ENCODE data around the gene MACROD2.

Gene MACROD2

DNA sequence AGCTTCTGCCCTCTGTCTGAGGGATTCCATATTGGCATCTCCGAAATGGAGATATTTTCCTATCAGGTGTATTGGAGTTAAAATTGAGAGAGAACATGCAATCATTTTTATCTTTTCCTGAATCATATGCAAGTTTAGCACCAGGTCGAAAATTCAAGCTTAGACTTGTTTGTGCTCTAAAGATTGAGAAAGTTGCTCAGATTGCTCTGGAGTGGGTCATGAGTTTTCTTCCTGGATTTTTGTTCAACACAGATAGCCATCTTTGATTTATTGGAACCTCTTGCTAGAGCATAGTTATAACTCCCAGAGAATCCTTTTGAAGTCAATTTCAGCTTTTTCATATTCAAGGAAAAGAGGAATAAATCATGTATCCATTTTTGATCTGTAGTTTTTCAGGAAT lies 715.6 kb downstream of the MACROD2 start:
- no peak for DNase-seq (ENCODE audit: low read depth)

DNA sequence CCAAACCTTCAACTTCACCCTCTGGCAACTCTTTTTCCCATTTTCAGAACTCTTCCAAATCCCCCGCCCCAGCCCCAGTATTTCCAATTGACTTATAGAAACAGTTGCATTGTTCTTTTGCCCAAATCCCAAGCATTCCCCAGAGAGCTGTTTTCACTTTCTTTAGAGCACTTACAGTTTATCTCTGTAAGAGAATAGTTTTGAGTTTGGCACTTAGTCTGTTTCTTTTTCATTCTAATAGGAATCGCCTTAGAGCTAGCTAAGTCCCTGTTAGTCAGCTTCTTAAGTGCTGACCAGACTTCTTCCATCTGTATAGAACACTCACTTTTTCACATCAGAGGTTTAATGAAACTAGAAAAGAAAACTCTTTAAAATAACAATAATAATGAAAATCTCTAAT lies 716.3 kb downstream of the MACROD2 start:
- no peak for DNase-seq (ENCODE audit: low read depth)

DNA sequence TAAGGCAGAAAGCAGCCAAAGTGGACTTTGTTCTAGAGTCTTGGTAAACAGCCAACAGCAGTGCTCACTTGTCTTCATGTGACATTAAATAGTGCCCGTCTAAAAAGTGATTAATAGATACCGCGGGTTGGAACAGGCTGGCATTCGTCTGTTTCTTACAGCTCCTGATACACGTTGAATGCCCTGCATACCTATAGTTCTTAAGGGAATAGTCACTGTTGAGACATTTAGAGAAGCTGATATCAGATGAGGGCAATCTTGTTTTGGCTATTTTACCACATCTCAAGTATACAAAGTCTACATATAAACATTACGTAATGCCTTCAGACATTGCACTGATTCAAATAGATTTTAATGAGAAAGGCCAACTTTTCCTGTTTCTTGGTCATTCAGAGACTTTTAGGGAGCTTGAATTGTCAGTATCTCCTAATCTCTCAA lies 717.0 kb downstream of the MACROD2 start:
- no peak for DNase-seq (ENCODE audit: low read depth)

DNA sequence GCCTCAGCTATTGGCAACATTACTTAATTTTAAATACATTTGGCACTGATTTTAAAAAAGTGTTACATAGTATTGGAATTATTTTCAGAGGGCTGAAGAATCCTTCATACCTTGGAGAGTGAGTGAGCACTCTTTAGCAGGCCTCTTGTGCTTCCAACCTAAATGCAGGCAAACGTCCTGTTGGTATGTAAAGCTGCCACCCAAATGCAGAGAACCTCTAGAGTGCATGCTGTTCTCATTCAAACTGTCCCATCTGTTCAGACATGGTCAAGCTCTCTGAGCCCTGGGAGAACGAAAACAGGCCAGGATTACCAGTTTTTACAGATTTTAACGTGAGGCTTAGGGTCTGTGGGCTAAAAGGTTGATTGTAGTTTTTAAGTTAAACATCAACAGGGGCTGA lies 720.1 kb downstream of the MACROD2 start:
- DNase-seq (ENCODE audit: low read depth) = no peak

DNA sequence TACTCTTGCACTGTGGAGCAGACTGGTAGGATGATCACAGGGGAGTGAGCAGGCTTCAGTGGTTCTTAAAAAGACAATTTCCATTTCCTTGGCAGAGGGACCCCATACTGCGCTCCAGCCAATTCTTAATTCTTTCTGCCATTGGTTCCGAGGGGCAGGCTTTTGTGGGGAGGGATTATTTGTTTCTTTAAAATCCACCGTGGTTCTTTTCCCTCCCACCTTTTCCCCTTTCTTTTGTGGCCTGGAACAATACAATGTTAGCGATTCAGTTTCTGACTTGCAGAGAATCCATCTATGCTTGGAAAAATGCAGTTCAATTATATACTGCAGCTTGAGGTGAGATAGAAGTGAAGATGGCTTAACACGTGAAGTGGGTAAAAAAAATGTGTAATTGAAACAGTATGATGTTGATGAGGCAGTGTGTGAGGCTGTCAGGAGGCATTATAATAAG lies 721.1 kb downstream of the MACROD2 start:
- DNase-seq (ENCODE audit: low read depth) = no peak

DNA sequence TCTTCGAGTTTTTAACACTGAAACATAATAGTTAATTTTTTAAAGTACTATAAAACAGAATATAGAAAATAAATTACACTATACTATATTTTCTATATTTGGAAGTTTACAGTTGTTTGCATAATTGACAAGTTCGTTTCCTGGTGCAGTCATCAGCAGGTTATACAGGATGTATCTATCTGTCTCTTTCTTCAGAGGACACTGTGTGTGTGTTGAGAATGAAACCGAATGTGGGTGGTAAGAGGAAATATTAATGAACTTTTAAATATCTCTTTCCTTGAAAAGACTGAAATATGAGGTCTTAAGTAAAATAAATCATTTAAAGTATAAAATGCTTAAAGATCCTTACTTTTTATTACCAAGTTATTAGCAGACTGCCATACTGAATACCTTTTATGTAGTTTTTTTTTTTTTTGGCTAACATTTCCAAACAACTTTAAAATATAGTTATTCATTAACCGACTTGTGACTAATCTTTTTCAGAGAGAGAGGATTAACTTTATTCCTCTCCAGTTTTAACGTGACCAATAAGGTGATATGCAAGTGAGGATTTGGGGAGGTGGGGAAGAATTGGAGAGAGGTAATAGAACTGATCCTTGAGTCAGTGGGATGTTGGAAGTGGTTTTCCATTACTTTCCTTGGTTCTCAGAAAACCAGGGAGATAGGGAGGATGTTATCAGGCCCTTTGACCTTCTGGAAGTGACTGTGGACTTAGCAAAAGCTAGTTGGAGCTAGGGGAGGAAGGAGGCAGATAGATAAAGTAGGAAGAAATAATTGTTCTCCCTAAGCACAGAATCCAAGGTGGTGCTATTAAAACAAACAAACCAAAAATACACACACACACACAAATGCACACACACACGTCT lies 722.1 kb downstream of the MACROD2 start:
- no peak for DNase-seq (ENCODE audit: low read depth)

DNA sequence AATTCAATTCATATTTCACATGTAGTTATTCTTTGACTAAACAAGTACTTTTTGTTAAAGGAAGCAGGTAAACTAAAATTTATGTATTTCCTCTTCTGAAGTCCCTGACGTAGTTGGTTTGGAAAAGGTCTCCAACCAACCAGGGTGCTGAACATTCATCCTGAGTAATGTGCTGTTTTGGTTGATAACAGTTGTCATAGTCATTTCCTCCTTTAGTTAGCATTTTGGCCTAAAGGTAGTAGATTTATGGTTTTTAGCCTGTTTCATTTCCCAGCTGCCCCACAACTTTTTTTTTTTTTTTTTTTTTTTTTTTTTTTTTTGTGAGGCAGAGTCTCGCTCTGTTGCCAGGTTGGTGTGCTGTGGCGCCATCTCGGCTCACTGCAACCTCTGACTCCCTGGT lies 724.9 kb downstream of the MACROD2 start:
- DNase-seq (ENCODE audit: low read depth) = no peak

DNA sequence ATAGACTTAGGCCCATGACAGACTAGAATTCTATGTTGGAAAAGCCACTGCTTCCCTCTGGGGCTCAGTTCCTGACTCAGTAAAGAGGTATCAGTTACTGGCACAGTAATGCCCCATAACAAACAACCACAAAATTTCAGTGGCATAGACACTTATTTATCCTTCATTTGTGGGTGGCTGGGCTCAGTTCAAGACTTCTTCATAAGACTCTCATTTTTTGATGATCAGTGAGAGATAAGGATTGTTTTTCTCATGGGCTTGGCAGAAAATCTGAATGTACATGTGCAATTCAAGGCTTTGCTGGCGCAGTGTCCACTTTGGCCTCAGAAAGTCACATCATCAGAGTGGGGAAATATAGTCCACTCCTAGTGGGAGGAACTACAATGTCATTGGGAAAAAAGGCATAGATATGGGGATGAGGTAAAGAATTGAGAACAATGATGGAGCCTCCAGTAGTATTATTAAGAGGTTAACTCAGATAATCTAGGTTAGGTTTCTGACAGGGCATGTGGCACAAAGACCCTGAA lies 726.7 kb downstream of the MACROD2 start:
- no peak for DNase-seq (ENCODE audit: low read depth)

DNA sequence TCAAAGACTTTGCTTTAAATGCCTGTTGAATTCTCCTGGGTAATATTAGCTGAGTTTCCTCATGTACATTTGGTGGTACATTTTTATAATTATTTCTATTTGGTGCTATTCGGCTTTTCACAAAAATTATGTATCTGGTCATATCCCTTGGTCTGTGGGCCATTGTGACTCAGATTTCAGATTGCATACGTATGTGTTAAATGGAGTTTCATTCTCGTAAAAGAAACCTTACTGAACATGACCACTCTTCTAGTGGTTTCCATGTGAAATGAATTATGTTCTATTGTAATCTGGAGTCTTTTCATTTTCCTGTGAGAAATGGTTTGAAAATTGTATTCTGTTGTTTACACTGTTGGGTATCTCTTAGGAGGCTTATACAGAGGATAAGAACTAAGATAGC lies 728.3 kb downstream of the MACROD2 start:
- no peak for DNase-seq (ENCODE audit: low read depth)

DNA sequence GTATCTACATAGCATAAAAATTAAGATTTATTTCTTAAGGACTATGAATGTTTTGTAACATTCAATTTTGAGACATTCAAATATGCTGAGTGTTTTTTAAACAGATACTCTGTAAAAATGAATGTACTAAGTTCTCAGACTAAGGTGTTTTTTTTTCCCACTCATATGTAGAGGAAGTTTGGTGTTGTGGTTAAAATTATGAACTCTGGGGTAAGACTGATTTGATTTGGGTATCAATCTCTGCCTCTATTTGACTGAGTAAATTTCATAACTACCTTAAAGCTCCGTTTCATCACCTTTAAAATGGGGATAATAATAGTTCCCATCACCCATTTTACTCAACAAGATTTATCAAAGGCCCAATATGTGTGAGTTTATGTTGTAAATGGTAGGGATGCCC lies 728.7 kb downstream of the MACROD2 start:
- no peak for DNase-seq (ENCODE audit: low read depth)

DNA sequence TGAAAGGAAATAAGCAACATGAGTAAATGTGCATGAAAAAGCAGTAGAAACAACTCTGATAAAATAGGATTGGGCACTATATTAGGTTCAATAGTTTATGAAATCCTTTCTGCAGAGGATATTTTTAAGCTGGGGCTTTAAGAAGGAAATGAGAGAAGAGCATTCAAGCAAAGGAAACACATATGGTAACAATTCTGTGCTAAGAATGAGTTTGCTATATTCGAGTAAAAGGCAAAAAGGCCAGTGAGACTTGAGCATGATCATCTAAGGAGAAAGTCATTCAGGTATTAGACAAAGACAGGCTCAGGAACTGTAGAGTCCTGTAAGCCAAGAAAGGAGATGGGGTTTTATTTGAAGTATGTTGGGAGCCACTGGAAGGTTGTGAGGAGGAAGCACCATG lies 729.2 kb downstream of the MACROD2 start:
- no peak for DNase-seq (ENCODE audit: low read depth)

DNA sequence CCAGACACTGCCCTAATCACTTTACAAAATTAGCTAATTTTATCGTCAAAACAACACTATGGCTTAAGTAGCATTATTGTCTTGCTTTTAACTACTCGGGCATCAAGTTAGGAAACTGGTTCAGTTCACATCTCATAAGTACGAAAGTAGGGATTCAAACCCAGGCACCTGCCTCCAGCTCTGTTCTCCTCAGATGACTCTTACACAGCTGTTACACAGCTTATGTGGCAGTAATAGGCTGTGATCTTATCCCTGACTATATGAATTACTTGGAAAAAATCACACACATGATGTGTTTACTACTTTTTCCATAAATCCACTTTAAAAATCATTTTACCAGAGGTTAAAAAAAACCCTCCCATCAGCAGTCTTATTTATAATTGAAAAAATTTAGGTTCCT lies 731.3 kb downstream of the MACROD2 start:
- DNase-seq (ENCODE audit: low read depth) = no peak

DNA sequence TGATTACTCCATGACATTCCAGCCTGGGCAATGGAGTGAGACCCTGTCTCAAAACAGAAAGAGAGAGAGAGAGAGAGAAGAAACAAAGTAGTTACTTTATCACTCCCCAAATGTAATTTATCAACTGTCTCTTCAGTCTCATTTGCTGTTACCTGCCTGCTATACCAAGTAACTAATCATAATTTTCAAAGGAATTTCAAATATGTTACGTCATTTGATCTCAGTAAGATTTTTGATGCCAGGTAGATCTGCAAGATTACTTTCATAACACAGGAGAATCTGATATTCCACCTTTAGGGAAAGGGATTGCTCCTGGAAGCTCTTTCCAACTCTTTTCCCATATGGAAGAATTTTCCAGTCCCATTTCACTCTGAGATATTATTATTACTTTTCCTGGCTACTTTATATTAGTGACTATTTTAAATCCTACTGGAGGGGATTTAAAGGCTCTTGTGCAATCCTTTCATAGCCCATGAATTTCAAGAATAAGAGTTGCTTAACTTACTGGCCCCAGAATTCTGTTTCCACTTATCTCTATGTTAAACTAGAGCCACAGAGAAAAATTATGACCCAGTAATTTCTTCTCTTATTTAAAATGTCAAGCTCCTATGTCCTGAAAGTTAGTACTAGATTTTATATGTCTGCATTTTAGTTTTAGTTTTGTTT lies 732.3 kb downstream of the MACROD2 start:
- no peak for DNase-seq (ENCODE audit: low read depth)

DNA sequence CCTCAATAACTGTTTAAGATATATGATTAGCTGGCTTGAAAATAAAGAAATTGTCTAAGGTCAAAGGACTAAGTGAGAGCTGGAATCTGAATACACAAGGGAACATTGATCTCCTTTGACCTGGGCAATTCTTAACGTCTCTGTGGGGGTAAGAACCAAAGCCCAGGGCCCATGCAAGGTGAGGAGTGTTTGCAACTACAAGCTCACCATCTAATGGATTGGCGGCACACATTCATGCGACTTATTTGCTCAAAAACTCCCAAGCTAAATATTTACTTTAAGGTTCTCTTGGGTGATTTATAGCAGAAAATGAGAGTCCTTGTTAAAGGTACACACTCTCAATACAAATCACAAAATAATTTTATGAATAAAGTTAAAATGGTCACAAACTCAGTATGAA lies 734.1 kb downstream of the MACROD2 start:
- DNase-seq (ENCODE audit: low read depth) = no peak

DNA sequence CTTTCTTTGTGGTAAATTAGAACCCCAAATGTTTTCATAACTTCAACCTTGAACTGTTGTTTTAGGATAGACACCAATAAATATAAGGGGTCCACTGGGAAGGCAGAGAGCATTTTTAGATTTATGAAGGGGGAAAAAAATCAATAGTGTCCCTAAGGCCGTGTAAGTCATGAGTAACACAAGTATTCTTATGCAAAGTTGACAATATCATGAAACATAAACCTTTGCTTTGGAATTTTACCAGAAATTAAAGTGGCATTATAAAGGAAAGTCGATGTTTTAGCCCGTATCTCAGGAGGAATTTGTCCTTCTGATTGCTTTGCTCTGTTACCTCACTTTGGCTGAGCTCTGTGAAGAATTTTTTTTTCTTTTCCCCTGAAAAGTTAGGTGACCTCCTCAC lies 737.0 kb downstream of the MACROD2 start:
- DNase-seq (ENCODE audit: low read depth) = no peak

DNA sequence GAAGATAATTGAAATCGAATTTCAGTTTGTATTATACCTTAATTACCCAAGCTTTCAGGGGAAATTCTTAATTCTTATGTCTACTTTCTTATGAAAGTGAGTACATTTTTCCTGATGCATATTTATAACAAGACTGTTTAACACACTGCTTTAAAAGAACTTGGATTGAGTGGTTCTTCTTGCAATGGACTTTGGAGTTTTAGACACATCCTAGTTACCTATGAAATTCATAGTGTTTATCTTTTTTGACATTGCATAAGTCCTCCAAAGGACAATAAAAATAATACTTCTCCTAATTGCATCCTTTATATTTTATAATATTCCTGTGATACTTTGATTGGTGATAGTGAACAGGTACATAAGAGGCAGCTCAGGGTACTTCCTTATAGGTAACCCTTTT lies 737.7 kb downstream of the MACROD2 start:
- DNase-seq (ENCODE audit: low read depth) = no peak

DNA sequence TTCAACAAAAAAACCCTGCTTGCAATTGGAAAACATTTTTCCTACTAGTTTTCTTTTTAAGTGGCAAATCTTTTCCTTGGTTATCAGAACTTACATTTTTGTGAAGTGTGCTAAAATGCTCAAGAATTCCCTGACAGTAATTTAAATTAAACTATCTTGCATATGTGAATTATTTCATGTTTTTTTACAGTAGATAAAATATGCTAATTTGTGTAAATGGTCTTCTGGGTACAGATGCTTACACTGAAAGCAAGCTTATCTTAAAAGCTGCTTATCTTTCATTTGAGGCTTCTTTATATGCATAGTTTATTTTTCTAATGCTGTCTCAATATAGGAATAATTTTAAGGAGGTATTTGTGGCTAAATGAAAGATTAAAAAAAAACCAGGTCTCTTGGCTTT lies 745.1 kb downstream of the MACROD2 start:
- no peak for DNase-seq (ENCODE audit: low read depth)

DNA sequence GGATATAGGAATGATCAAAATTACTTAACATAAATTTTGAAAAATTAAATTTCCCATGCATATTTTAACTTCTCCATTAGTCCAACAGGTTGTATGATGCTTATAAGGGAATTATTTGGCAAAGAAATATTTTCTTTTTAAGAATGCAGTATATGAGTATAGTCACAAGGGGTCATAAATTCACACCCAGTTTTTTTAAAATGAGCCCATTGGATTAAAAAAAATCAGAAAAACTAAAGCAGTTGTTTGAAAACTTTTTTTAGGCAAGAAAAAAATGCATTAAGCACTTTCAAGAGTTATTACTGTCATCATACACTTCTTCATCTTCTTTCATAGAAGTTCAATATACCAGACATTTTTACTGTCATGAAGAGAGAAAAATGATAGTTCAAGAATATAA lies 746.3 kb downstream of the MACROD2 start:
- no peak for DNase-seq (ENCODE audit: low read depth)

DNA sequence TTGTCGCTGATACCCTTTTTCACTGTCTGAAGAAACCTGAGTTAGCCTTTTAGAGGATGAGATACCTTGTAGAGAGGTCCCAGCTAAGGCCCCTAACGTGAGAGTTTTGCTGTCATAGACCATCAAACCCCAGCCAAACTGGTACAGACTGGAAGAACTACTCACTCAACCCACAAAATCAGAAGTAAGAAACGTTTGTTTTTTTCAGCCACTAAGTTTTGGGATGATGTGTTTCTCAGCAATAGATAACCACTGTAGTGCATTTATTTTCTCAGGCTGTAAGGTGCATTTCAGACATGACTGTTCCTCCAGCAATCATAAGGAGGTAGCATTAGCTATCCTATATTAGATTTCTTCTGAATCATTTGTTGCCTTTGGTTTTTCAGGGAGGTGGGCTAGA lies 749.4 kb downstream of the MACROD2 start:
- DNase-seq (ENCODE audit: low read depth) = no peak

DNA sequence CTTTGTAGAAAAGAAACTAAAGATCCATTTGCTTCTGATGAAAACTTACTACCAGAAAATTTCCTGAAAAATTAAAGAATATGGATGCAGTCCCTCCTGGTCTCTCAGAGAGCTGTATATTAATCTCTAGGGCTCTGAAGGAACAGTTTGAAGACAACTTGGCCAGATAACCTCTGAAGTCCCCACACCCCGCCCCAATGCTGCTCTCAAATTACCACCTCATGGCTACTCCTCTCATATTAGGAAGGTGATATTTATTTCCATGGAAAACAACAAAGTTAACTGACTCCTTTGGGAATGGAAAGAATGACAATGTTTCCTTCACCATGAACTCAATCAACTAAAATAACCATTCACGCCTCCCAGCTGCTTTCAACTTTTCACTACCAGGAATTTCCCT lies 750.5 kb downstream of the MACROD2 start:
- DNase-seq (ENCODE audit: low read depth) = no peak

DNA sequence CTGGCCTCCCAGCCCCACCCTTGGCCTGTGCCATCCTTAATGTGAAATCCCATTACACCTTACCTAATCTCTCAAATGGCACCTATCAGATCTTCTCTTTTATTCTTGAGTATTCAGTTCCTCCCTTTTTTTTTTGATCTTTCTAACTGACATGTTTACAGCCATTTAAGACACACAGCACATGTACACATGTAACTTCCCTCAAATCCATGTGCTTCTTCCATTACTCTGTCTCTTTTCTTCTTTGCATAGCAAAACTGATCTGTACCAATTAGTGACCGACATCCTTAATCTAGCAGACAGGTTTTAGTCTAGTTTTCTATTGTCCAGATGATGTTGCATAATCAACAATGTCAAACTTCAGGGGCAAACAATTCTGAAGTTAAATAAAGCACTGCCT lies 755.9 kb downstream of the MACROD2 start:
- no peak for DNase-seq (ENCODE audit: low read depth)

DNA sequence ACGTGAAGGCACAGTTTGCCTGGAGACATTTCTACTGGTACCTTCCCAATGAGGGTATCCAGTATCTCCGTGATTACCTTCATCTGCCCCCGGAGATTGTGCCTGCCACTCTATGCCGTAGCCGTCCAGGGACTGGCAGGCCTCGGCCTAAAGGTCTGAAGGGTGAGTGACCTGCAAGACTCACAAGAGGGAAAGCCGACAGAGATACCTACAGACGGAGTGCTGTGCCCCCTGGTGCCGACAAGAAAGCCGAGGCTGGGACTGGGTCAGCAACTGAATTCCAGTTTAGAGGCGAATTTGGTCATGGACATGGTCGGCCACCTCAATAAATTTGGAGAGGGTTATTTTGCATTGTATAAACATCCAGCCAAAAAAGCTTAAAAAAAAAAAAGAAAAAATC lies 762.4 kb downstream of the MACROD2 start:
- no peak for DNase-seq (ENCODE audit: low read depth)

DNA sequence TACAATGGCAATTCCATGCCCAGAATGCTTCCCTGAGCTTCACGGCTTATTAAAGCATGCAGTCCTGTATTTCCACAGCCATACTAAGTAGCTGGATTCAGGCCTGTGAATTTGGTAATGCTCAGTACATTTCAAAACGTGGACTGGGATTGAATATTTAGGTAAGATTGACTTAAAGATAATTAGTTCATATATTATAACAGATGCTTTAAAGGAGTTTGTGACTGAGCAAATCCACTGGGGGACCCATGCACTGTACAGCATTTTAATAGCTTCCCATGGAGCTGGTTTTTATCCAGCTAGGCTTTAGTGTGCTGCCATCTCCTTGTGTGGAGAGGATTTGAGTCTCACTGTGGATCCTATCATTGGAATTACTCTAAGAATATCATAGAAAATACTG lies 763.0 kb downstream of the MACROD2 start:
- DNase-seq (ENCODE audit: low read depth) = no peak
